Measurements from ENCODE around the gene MAN1C1.

DNA sequence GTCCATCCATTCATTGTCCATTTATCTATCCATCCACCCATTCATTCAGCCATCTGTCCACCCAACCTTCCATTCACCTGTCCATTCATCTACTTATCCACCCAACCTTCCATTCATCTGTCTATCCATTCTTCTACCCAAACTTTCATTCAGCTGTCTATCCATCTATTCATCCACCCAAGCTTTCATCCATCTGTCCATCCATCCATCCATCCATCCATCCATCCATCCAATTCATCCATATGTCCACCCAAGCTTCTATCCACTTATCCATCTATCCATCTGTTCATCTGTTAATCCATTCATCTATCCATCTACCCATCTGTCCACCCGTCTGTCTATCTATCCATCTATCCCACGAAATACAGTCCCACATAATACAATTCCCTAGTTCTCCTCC lies 21.6 kb upstream of the MAN1C1 start:
- no peak for TF ChIP-seq POLR2A (IDR thresholded peaks at IDR 0.05)
- TF ChIP-seq, protein P1, sequence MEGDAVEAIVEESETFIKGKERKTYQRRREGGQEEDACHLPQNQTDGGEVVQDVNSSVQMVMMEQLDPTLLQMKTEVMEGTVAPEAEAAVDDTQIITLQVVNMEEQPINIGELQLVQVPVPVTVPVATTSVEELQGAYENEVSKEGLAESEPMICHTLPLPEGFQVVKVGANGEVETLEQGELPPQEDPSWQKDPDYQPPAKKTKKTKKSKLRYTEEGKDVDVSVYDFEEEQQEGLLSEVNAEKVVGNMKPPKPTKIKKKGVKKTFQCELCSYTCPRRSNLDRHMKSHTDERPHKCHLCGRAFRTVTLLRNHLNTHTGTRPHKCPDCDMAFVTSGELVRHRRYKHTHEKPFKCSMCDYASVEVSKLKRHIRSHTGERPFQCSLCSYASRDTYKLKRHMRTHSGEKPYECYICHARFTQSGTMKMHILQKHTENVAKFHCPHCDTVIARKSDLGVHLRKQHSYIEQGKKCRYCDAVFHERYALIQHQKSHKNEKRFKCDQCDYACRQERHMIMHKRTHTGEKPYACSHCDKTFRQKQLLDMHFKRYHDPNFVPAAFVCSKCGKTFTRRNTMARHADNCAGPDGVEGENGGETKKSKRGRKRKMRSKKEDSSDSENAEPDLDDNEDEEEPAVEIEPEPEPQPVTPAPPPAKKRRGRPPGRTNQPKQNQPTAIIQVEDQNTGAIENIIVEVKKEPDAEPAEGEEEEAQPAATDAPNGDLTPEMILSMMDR (IDR thresholded peaks at IDR 0.05): no peak
